Osteoblast (primary cell): ENCODE results near the gene SGCD. TPM values are rescaled to one million over a fixed set of nuclear protein-coding genes. Genes with fewer than 3 reads are reported as not detected.

ENCODE experiments used
- DNase-seq: peaks from one replicate; pipeline ENCODE4 v3.0.0; 2011; ENCODE audit warnings: low spot score, mixed read lengths; ENCODE audit not compliant: insufficient read length; ENCODE audit errors: missing footprints
- H2AFZ ChIP-seq: 2 replicates; pipeline ENCODE4 v1.6.0; 2011; ENCODE audit warnings: mild to moderate bottlenecking, low read length
- H3K27ac ChIP-seq: 2 replicates; pipeline ENCODE4 v1.5.1; 2011; ENCODE audit warnings: mild to moderate bottlenecking, low read depth, low read length, moderate library complexity
- H3K27me3 ChIP-seq: 2 replicates; pipeline ENCODE4 v1.6.0; 2012; ENCODE audit warnings: mild to moderate bottlenecking, control low read depth, inconsistent platforms, low read length, moderate library complexity; ENCODE audit not compliant: insufficient read depth
- H3K36me3 ChIP-seq: 2 replicates; pipeline ENCODE4 v1.5.1; 2011; ENCODE audit warnings: mild to moderate bottlenecking, low read length, control low read depth, moderate library complexity; ENCODE audit not compliant: insufficient read depth
- H3K4me1 ChIP-seq: 2 replicates; pipeline ENCODE4 v1.5.1; 2011; ENCODE audit warnings: mild to moderate bottlenecking, low read length, control low read depth, moderate library complexity; ENCODE audit not compliant: insufficient read depth
- H3K4me2 ChIP-seq: 2 replicates; pipeline ENCODE4 v1.6.0; 2011; ENCODE audit warnings: mild to moderate bottlenecking, low read length; ENCODE audit not compliant: insufficient read depth
- H3K4me3 ChIP-seq: fragments of 200-600 bp; sonication (generic); 3 replicates; pipeline ENCODE4 v1.5.1; 2012; ENCODE audit warnings: mild to moderate bottlenecking, low read length, inconsistent platforms; ENCODE audit not compliant: insufficient read depth
- H3K79me2 ChIP-seq: 2 replicates; pipeline ENCODE4 v1.6.0; 2012; ENCODE audit warnings: mild to moderate bottlenecking, low read length, control low read depth, inconsistent platforms; ENCODE audit not compliant: insufficient read depth
- H3K9me3 ChIP-seq: 2 replicates; pipeline ENCODE4 v1.5.1; 2011; ENCODE audit warnings: low read depth, low read length, control low read depth
- H4K20me1 ChIP-seq: 2 replicates; pipeline ENCODE4 v1.6.0; 2012; ENCODE audit warnings: mild to moderate bottlenecking, low read length, control low read depth; ENCODE audit not compliant: insufficient read depth
- total RNA-seq: library from RNA; depleted of rRNA; stranded (reverse); fragments of >200 nt; gene quantifications from 2 replicates; pipeline ENCODE4 v1.2.3, GENCODE V29; 2012
- TF ChIP-seq, protein P1 (sequence below): IDR thresholded peaks from 2 replicates; pipeline ENCODE4 v1.5.1; 2011; ENCODE audit warnings: mild to moderate bottlenecking, low read depth, low read length, moderate library complexity; ENCODE audit errors: extremely low read depth

The SGCD gene
- total RNA-seq, 1 donor: 27.1 TPM

DNA sequence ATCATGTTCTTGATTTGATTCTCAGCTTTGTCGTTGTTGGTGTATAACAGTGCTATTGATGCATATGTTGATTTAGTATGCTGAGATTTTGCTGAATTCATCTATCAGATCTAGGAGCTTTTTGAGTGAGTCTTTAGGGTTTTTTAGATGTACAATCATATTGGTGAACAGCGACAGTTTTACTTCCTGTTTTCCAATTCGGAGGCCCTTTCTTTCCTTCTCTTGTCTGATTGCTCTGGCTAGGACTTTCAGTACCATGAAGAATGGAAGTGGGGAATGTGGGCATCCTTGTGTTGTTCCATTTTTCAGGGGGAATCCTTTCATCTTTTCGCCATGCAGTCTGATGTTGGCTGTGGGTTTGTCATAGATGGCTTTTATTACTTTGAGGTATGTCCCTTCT, 100.4 kb downstream of the SGCD start:
- H3K4me1 ChIP-seq: no peaks in the 10 kb centered on the region
- H3K27me3 ChIP-seq: no peaks in the 10 kb centered on the region
- no peak overlapping the region for H3K4me2 ChIP-seq
- TF ChIP-seq, protein P1, sequence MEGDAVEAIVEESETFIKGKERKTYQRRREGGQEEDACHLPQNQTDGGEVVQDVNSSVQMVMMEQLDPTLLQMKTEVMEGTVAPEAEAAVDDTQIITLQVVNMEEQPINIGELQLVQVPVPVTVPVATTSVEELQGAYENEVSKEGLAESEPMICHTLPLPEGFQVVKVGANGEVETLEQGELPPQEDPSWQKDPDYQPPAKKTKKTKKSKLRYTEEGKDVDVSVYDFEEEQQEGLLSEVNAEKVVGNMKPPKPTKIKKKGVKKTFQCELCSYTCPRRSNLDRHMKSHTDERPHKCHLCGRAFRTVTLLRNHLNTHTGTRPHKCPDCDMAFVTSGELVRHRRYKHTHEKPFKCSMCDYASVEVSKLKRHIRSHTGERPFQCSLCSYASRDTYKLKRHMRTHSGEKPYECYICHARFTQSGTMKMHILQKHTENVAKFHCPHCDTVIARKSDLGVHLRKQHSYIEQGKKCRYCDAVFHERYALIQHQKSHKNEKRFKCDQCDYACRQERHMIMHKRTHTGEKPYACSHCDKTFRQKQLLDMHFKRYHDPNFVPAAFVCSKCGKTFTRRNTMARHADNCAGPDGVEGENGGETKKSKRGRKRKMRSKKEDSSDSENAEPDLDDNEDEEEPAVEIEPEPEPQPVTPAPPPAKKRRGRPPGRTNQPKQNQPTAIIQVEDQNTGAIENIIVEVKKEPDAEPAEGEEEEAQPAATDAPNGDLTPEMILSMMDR: no peak
- no peak overlapping the region for H3K27ac ChIP-seq
- no peak overlapping the region for H2AFZ ChIP-seq
- H3K4me3 ChIP-seq: no peak overlapping the region
- H3K79me2 ChIP-seq: no peaks in the 10 kb centered on the region
- H3K9me3 ChIP-seq: no peaks in the 10 kb centered on the region
- H4K20me1 ChIP-seq: no peaks in the 10 kb centered on the region
- H3K36me3 ChIP-seq: no peaks in the 10 kb centered on the region
- no peak for DNase-seq

DNA sequence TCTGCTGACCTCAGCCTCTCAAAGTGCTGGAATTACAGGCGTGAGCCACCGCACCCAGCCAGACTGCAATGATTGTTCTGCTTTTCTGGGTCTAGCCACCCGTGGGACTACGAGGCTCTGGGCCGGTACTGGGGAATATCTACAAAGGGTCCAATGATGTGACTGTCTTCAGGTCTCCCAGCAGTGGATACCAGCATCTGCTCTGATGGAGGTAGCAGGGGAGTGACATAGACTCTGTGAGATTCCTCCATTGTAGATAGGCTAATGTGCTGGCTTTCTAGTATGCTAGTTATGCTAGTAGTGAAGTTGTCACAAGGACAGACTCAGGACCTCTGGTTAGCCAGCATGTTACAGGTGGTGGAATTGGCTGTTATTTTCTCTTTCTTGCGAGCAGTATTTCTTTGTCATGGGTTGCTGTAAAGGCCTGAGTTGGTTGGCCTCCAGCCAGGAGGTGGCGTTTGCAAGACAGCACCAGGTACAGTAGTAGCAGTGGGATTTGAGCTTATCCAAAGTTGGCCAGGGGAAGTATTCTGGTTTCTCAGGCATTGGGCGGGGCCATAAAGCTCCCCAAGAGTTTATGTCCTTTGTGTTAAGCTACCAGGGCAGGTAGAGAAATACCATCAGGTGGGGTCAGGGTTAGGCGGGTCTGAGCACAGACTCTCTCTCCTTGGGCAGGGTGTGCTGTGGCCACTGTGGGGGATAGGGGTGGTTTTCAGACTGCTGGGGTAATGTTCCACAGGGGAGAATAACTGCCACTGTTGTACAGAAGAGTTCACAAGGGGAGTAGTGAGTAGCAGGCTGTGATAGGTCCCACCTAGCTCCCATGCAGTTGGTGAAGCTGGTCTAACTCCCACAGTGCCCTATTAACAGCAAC, 105.2 kb downstream of the SGCD start:
- H3K79me2 ChIP-seq: no peaks in the 10 kb centered on the region
- no peaks in the 10 kb centered on the region for H3K9me3 ChIP-seq

DNA sequence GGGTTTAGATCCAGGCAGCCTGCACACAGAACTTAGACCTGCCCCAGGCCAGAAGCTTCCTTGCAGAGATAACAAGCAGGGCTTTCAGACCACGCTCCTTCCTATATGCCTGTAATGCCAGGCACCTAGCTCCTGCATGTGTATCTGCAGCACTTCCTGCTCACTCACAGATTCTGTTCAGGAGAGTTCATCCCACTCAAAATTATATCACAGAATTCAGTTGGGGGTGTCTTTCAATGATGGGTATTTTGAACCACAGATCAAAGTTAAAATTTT, 105.8 kb downstream of the SGCD start:
- H3K79me2 ChIP-seq: no peaks in the 10 kb centered on the region

More for the DNA sequence above, 105.2 kb downstream of the SGCD start:
- H3K4me3 ChIP-seq: no peak overlapping the region
- H4K20me1 ChIP-seq: no peaks in the 10 kb centered on the region
- no peaks in the 10 kb centered on the region for H3K4me1 ChIP-seq
- no peak overlapping the region for H3K4me2 ChIP-seq
- H3K27me3 ChIP-seq: no peaks in the 10 kb centered on the region
- no peak overlapping the region for H2AFZ ChIP-seq
- no peak overlapping the region for H3K27ac ChIP-seq
- TF ChIP-seq, protein P1: no peak
- DNase-seq: no peak
- H3K36me3 ChIP-seq: no peaks in the 10 kb centered on the region

DNA sequence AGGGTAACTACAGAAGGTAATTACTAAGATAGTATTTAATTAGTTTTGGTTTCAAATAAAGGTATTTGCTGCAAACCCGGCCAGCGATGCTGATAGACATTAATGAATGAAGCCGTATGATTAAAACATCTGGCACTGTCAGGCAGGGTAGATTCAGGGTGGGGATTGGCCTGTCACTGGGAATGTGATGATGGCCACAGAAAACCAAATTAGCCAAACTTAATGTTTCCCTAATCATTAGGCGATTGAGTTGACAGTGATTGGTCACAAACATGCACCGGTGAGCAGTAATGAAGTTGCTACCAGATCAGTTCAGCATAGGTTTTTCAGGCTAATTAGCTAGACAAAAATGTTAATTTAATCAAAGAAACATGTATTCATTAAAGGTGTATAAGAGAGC, 107.5 kb downstream of the SGCD start:
- no peak overlapping the region for H2AFZ ChIP-seq
- H4K20me1 ChIP-seq: no peaks in the 10 kb centered on the region
- no peak overlapping the region for H3K4me3 ChIP-seq
- no peak overlapping the region for H3K4me2 ChIP-seq
- DNase-seq: no peak
- TF ChIP-seq, protein P1: no peak
- no peak overlapping the region for H3K27ac ChIP-seq
- no peaks in the 10 kb centered on the region for H3K79me2 ChIP-seq
- no peaks in the 10 kb centered on the region for H3K36me3 ChIP-seq
- no peaks in the 10 kb centered on the region for H3K4me1 ChIP-seq
- H3K27me3 ChIP-seq: no peaks in the 10 kb centered on the region
- H3K9me3 ChIP-seq: no peaks in the 10 kb centered on the region

More for the DNA sequence above, 105.8 kb downstream of the SGCD start:
- H3K27ac ChIP-seq: no peak overlapping the region
- no peak for DNase-seq
- TF ChIP-seq, protein P1: no peak
- H2AFZ ChIP-seq: no peak overlapping the region
- H3K9me3 ChIP-seq: no peaks in the 10 kb centered on the region
- no peaks in the 10 kb centered on the region for H3K4me1 ChIP-seq
- no peak overlapping the region for H3K4me3 ChIP-seq
- no peak overlapping the region for H3K4me2 ChIP-seq
- no peaks in the 10 kb centered on the region for H3K27me3 ChIP-seq
- no peaks in the 10 kb centered on the region for H4K20me1 ChIP-seq
- H3K36me3 ChIP-seq: no peaks in the 10 kb centered on the region
